ENCODE data around the gene ADAM19.

ADAM19 gene

GRCh38 chr5:157596487-157596886 is 20.9 kb upstream of the ADAM19 start:
- DNase-seq, result no peak

- no peak for DNase-seq
Observed at GRCh38 chr5:157594675-157595459, 19.3 kb upstream of the ADAM19 start.

- DNase-seq, result no peak
Observed at GRCh38 chr5:157594257-157594656, 18.7 kb upstream of the ADAM19 start.

GRCh38 chr5:157593052-157593757 is 17.6 kb upstream of the ADAM19 start:
- no peak for DNase-seq

- no peak for DNase-seq
Observed at GRCh38 chr5:157592594-157592993, 17.0 kb upstream of the ADAM19 start.

- no peak for DNase-seq
Observed at GRCh38 chr5:157590478-157590877, 14.9 kb upstream of the ADAM19 start.

GRCh38 chr5:157584628-157585027 is 9.1 kb upstream of the ADAM19 start:
- no peak for DNase-seq

GRCh38 chr5:157582731-157583620 is 7.4 kb upstream of the ADAM19 start:
- DNase-seq, result no peak

- no peak for DNase-seq
Observed at GRCh38 chr5:157581901-157582300, 6.3 kb upstream of the ADAM19 start.

GRCh38 chr5:157578079-157578780 is 2.7 kb upstream of the ADAM19 start:
- DNase-seq, result no peak

GRCh38 chr5:157576678-157577077 is 1.1 kb upstream of the ADAM19 start:
- no peak for DNase-seq

GRCh38 chr5:157574456-157575380 is 857 bp downstream of the ADAM19 start:
- no peak for DNase-seq

- peak; percentile 33 for DNase-seq
Observed at GRCh38 chr5:157571357-157571827, 4.2 kb downstream of the ADAM19 start.

- DNase-seq, result no peak
Observed at GRCh38 chr5:157570531-157571200, 4.9 kb downstream of the ADAM19 start.

GRCh38 chr5:157568720-157569119 is 6.9 kb downstream of the ADAM19 start:
- DNase-seq, result no peak

GRCh38 chr5:157568222-157568621 is 7.4 kb downstream of the ADAM19 start:
- DNase-seq, result no peak

- DNase-seq, result no peak
Observed at GRCh38 chr5:157566902-157567489, 8.6 kb downstream of the ADAM19 start.

- DNase-seq, result no peak
Observed at GRCh38 chr5:157563929-157564716, 11.5 kb downstream of the ADAM19 start.

GRCh38 chr5:157563373-157563928 is 12.1 kb downstream of the ADAM19 start:
- DNase-seq, result no peak

All from activated CD4-positive, alpha-beta T cell treated with anti-CD3 and anti-CD28 coated beads, Interleukin-2, amount 50 U/mL, for 1 hour (primary cell).